Glutamatergic neuron (in vitro differentiated cells): ENCODE measurements around the gene BAHCC1. TPM values are rescaled to one million over a fixed set of nuclear protein-coding genes. Genes with fewer than 3 reads are reported as not detected.

ENCODE experiments used
- DNase-seq: peaks from one replicate; pipeline ENCODE4 v3.0.0; 2022
- H3K27ac Mint-ChIP-seq: one replicate; pipeline ENCODE4 v1.8.0; 2020; ENCODE audit warnings: mild to moderate bottlenecking, mixed read lengths, inconsistent platforms; ENCODE audit not compliant: unreplicated experiment
- H3K27me3 Mint-ChIP-seq: one replicate; pipeline ENCODE4 v1.8.0; 2020; ENCODE audit warnings: mild to moderate bottlenecking, moderate library complexity, mixed read lengths, inconsistent platforms; ENCODE audit not compliant: unreplicated experiment
- H3K36me3 Mint-ChIP-seq: one replicate; pipeline ENCODE4 v1.8.0; 2020; ENCODE audit warnings: mild to moderate bottlenecking, mixed read lengths, inconsistent platforms; ENCODE audit not compliant: unreplicated experiment
- H3K4me1 Mint-ChIP-seq: one replicate; pipeline ENCODE4 v1.8.0; 2020; ENCODE audit warnings: mild to moderate bottlenecking, low read depth, mixed read lengths, inconsistent platforms; ENCODE audit not compliant: unreplicated experiment
- H3K4me3 Mint-ChIP-seq: one replicate; pipeline ENCODE4 v1.8.0; 2020; ENCODE audit warnings: mild to moderate bottlenecking, mixed read lengths, inconsistent platforms; ENCODE audit not compliant: unreplicated experiment
- H3K9me3 Mint-ChIP-seq: one replicate; pipeline ENCODE4 v1.8.0; 2020; ENCODE audit warnings: mild to moderate bottlenecking, moderate library complexity, mixed read lengths, inconsistent platforms; ENCODE audit not compliant: unreplicated experiment
- total RNA-seq: library from RNA; stranded (reverse); fragmentation: NEBNext Ultra II Directional; extraction: Animal tissue kit (Norgen Biotek cat#: 25700); gene quantifications from one replicate; pipeline ENCODE4 v1.2.1, GENCODE V29; 2021; ENCODE audit not compliant: unreplicated experiment
- TF ChIP-seq, protein P1 (sequence below): fragments of 200-600 bp; sonication (generic); IDR thresholded peaks from one replicate; pipeline ENCODE4 v1.5.0; 2021; ENCODE audit not compliant: partially characterized antibody, unreplicated experiment

The BAHCC1 gene
- total RNA-seq, 1 donor from 2014 or later, result 111 TPM

DNA sequence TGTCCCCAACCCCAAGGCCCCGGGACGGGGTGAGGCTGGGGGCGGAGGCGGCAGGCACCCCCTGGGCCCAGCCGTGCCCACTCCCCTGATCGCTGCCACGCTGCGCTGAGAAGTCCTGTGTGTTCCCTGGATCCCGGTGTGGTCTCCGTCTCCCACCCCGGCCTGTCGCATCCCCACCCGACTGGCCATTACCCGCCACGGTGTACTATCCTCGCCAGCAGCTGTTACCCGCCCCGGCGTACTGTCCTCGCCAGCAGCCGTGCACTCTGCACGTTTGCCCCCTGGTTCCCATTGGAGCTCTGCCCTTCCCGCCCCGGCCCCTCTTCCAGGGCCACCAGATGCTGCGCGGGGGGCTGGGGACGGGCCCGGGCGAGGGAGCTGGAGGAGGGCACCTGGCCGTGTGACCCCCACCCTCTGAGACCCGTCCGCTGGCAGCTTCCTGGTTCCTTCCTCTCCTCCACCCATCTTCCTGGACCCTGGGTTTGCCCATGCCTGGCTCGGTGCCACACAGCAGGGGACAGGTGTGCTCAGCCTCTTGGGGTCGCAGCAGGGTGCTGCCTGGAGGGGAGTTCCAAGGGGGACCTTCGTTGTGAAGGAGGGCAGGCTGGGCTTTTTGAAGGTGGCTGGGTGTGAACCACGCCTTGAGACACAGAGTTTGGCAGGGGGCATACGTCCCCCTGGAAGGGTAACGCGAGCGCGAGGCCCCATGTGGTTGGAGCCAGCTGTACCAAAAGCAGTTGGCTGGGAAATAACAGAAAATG lies 19.7 kb downstream of the BAHCC1 start:
- TF ChIP-seq, protein P1, sequence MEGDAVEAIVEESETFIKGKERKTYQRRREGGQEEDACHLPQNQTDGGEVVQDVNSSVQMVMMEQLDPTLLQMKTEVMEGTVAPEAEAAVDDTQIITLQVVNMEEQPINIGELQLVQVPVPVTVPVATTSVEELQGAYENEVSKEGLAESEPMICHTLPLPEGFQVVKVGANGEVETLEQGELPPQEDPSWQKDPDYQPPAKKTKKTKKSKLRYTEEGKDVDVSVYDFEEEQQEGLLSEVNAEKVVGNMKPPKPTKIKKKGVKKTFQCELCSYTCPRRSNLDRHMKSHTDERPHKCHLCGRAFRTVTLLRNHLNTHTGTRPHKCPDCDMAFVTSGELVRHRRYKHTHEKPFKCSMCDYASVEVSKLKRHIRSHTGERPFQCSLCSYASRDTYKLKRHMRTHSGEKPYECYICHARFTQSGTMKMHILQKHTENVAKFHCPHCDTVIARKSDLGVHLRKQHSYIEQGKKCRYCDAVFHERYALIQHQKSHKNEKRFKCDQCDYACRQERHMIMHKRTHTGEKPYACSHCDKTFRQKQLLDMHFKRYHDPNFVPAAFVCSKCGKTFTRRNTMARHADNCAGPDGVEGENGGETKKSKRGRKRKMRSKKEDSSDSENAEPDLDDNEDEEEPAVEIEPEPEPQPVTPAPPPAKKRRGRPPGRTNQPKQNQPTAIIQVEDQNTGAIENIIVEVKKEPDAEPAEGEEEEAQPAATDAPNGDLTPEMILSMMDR, result no peak
- Mint-ChIP-seq H3K36me3 (no peaks in the 10 kb centered on the region), H3K4me3 (no peak overlapping the region), H3K27ac (no peak overlapping the region), H3K27me3 (peaks cover 12% of the 10 kb centered on the region), H3K4me1 (peaks cover 7% of the 10 kb centered on the region), H3K9me3 (peaks cover 8% of the 10 kb centered on the region)
- no peak for DNase-seq

DNA sequence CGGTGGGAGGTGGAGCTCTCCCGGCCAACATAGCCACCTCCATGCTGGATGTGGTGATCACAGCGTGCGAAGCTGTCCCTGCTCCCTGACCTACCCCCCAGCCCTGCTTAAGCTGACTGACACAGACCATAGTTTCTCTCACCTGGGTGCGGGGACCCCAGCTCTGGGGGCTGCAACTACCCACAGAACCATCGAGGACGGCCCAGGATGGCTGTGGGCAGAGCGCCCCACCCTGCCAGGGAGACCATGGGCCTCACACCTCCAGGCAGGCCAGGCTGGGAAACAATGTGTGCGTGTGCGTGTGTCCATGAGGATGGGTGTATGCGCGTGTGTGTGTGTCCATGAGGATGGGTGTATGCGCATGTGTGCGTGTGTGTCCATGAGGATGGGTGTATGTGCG lies 20.4 kb downstream of the BAHCC1 start:
- Mint-ChIP-seq H3K27me3 (peaks cover 12% of the 10 kb centered on the region), H3K4me3 (no peak overlapping the region), H3K9me3 (peaks cover 8% of the 10 kb centered on the region), H3K36me3 (no peaks in the 10 kb centered on the region), H3K4me1 (peaks cover 7% of the 10 kb centered on the region), H3K27ac (peak overlapping the region; percentile 38)
- no peak for DNase-seq
- TF ChIP-seq, protein P1, result no peak

DNA sequence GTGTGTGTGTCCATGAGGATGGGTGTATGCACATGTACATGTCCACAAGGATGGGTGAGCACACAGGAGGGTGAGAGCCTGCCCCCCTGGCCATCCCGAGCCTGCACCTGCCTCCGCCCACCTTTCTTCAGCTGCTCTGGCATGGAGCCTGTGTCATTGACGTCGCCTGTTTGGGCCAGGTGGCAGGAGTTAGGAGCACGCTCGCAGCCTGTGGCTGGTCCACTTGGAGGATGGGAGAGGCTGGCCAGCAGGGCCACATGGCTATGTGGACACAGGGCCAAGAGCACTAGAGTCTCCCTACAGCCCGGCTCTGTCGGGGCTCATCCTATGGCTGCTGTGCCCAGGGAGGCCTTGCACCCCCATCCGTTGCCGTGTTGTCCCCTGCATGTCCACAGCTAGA lies 21.4 kb downstream of the BAHCC1 start:
- TF ChIP-seq, protein P1, result no peak
- Mint-ChIP-seq H3K36me3 (no peaks in the 10 kb centered on the region), H3K27me3 (peaks cover 12% of the 10 kb centered on the region), H3K9me3 (peaks cover 8% of the 10 kb centered on the region), H3K4me1 (peaks cover 5% of the 10 kb centered on the region), H3K27ac (no peak overlapping the region), H3K4me3 (no peak overlapping the region)
- no peak for DNase-seq

DNA sequence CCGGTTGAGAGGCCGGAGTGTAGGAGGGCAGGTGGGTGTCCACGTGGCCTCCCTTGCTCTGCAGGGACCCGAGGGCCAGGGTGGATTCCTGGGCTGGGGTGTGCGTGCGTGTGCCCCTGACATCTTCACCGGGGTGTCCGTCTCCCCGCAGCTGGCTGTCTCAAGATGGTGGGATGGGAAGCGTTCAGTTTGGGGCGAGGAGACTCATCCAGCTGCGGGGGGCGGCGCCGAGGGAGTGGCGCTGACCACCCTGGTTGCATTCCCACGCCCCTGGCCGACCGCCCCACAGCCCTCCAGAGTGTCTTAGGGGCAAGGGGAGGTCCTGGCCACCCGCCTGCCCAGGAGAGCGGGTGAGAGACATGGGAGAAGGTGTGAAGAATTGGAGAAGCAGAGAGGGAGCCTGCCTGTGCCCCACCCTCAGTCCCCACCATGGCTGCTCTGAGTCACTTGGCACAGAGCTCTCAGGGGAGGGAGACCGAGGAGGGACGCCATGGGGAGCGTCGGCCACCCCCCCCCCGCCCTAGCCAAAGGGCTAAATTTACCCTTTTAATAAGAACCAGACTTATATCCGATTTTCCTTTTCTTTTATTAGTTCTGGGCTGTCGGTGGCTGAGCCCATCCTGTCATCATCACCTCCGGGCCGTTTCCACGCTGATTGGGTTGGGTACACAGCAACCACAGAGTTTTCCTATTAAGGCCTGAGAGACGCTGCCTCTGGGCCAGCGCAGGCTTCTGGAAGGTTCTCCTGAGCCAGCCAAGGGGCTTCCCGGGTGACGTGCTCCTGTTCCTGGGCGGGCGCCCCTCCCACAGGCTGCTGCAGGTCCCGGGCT lies 22.0 kb downstream of the BAHCC1 start:
- peaks cover 5% of the 10 kb centered on the region for H3K4me1 Mint-ChIP-seq
- no peak overlapping the region for H3K4me3 Mint-ChIP-seq
- H3K27ac Mint-ChIP-seq, result no peak overlapping the region
- H3K36me3 Mint-ChIP-seq, result no peaks in the 10 kb centered on the region
- H3K9me3 Mint-ChIP-seq, result peaks cover 8% of the 10 kb centered on the region
- TF ChIP-seq, protein P1, result no peak
- H3K27me3 Mint-ChIP-seq, result peaks cover 12% of the 10 kb centered on the region
- DNase-seq, result no peak
